ENCODE data around the gene SLC7A6OS. TPM values are rescaled to one million over a fixed set of nuclear protein-coding genes. Genes with fewer than 3 reads are reported as not detected.

The SLC7A6OS gene
- polyA plus RNA-seq, 1 donor (not counting 4 experiments of a cell fraction or from before 2014, with no cell fraction given): 12.6 TPM

DNA sequence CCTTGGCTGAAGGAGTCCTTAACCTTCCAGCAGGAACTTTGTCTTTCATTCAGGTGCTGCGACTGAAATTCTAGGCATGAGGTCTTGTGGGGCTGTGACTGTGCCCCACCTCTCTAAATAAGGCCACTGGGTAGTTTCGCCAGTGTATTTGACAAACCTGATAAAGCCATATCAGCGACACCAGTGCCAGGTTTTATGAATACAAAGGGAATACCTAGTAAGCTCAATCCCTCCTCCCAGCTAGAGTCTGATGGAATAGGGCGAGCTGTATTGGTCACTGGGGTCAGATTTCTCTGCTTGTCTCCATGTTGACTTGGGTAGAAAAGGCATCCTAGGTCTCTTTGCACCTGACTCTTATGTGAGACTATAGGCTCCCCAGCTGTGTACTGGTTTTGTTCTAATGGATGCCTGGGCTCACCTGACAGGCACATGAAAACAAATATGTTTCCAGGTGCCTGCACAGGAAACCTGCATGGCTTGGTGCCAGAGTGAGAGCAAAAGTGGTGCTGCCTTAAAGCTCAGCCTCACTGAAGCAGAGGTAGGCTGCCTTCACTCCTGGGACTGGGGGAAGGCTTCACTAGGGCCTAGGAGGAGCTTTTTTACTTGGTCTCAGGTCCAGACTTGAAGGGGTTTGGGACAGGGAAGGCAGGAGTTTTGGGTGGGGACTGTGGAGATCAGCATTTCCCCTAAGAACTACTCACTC lies 38.1 kb downstream of the SLC7A6OS start:
- no peak for DNase-seq (ENCODE audit: low read depth, low spot score)
- no peak for FAIRE-seq
- no peak overlapping the region for H3K4me3 ChIP-seq (ENCODE audit: control insufficient read depth in 2 of 3, extremely low read depth in 1 of 3, insufficient read depth in 2 of 3, low read depth in 1 of 3, low read length in 3 of 3)
- H3K27ac ChIP-seq (ENCODE audit: control insufficient read depth, insufficient read depth, low read length): no peak overlapping the region
- peaks cover 13 to 31% of the 10 kb centered on the region in 2 experiments for H3K36me3 ChIP-seq (ENCODE audit: control insufficient read depth in 2 of 2, extremely low read depth in 1 of 2, insufficient read depth in 2 of 2, low read length in 2 of 2)
- TF ChIP-seq, protein P1, sequence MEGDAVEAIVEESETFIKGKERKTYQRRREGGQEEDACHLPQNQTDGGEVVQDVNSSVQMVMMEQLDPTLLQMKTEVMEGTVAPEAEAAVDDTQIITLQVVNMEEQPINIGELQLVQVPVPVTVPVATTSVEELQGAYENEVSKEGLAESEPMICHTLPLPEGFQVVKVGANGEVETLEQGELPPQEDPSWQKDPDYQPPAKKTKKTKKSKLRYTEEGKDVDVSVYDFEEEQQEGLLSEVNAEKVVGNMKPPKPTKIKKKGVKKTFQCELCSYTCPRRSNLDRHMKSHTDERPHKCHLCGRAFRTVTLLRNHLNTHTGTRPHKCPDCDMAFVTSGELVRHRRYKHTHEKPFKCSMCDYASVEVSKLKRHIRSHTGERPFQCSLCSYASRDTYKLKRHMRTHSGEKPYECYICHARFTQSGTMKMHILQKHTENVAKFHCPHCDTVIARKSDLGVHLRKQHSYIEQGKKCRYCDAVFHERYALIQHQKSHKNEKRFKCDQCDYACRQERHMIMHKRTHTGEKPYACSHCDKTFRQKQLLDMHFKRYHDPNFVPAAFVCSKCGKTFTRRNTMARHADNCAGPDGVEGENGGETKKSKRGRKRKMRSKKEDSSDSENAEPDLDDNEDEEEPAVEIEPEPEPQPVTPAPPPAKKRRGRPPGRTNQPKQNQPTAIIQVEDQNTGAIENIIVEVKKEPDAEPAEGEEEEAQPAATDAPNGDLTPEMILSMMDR (optimal IDR thresholded peaks at IDR 0.05 in 1 of 3, IDR thresholded peaks at IDR 0.05 in 1 of 3, conservative IDR thresholded peaks at IDR 0.05 in 1 of 3; ENCODE audit: extremely low read depth in 1 of 3, insufficient read depth in 2 of 3, low read length in 3 of 3): no peak
- TF ChIP-seq EZH2 (IDR thresholded peaks at IDR 0.05; ENCODE audit: low read length): no peak
- H3K9ac ChIP-seq (ENCODE audit: control insufficient read depth, extremely low read depth, insufficient read depth, low read length): no peak overlapping the region
- no peaks in the 10 kb centered on the region for H3K27me3 ChIP-seq (ENCODE audit: control insufficient read depth, extremely low read depth, insufficient read depth, low read length)
- no peaks in the 10 kb centered on the region for H3K9me3 ChIP-seq (ENCODE audit: control insufficient read depth, low read depth, low read length)
- H4K20me1 ChIP-seq (ENCODE audit: control insufficient read depth, extremely low read depth, insufficient read depth, low read length): peaks cover 21% of the 10 kb centered on the region
- peaks cover 18% of the 10 kb centered on the region for H3K9me1 ChIP-seq (ENCODE audit: control insufficient read depth, extremely low read depth, insufficient read depth, low read length)
- peaks cover 45% of the 10 kb centered on the region for H3K4me1 ChIP-seq (ENCODE audit: control insufficient read depth, extremely low read depth, insufficient read depth, low read length)
- no peak overlapping the region for H3K4me2 ChIP-seq (ENCODE audit: control insufficient read depth, extremely low read depth, insufficient read depth, low read depth, low read length)
- H3K79me2 ChIP-seq (ENCODE audit: control insufficient read depth, insufficient read depth, low read length): peaks cover 49% of the 10 kb centered on the region
- H2AFZ ChIP-seq (ENCODE audit: control insufficient read depth, low read length): no peak overlapping the region
- dilution Hi-C loops (cut with MboI; ENCODE audit: extremely low pct_ligation_motif_present, low sequenced_read_pairs): no loop called here

DNA sequence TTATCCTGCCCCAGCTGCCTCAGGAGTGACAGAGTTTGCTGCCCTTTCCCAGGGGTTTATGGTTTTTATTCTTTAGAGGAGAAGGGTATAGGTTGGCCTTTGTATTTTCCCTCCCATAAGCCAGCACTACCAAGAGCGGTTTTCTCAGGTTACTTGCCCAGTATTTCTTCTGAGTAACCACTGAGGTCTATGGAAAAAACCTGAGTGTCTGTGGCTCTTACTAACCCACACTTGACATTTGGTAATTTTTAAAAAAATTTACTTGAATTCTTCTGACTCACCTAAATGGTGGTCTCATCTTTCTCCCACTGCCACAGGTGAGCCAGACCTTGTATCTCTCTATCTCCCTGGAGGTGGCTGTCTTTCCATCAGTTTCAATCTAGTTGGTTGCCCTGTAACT lies 40.4 kb downstream of the SLC7A6OS start:
- dilution Hi-C loops (cut with MboI; ENCODE audit: extremely low pct_ligation_motif_present, low sequenced_read_pairs): no loop called here
- DNase-seq (ENCODE audit: low read depth, low spot score): no peak

More for the DNA sequence above, 40.4 kb downstream of the SLC7A6OS start:
- Histone ChIP-seq H3K4me1 (ENCODE audit: control insufficient read depth, extremely low read depth, insufficient read depth, low read length) (peaks cover 43% of the 10 kb centered on the region), H4K20me1 (ENCODE audit: control insufficient read depth, extremely low read depth, insufficient read depth, low read length) (peaks cover 18% of the 10 kb centered on the region), H3K79me2 (ENCODE audit: control insufficient read depth, insufficient read depth, low read length) (peaks cover 65% of the 10 kb centered on the region), H3K4me3 (ENCODE audit: control insufficient read depth in 2 of 3, extremely low read depth in 1 of 3, insufficient read depth in 2 of 3, low read depth in 1 of 3, low read length in 3 of 3) (no peak overlapping the region), H3K9me1 (ENCODE audit: control insufficient read depth, extremely low read depth, insufficient read depth, low read length) (peaks cover 16% of the 10 kb centered on the region), H3K9ac (ENCODE audit: control insufficient read depth, extremely low read depth, insufficient read depth, low read length) (no peak overlapping the region), H3K4me2 (ENCODE audit: control insufficient read depth, extremely low read depth, insufficient read depth, low read depth, low read length) (no peak overlapping the region), H3K27ac (ENCODE audit: control insufficient read depth, insufficient read depth, low read length) (no peak overlapping the region), H3K36me3 (ENCODE audit: control insufficient read depth in 2 of 2, extremely low read depth in 1 of 2, insufficient read depth in 2 of 2, low read length in 2 of 2) (peaks cover 13 to 27% of the 10 kb centered on the region in 2 experiments), H3K9me3 (ENCODE audit: control insufficient read depth, low read depth, low read length) (no peaks in the 10 kb centered on the region), H3K27me3 (ENCODE audit: control insufficient read depth, extremely low read depth, insufficient read depth, low read length) (no peaks in the 10 kb centered on the region), H2AFZ (ENCODE audit: control insufficient read depth, low read length) (no peak overlapping the region)
- TF ChIP-seq EZH2 (IDR thresholded peaks at IDR 0.05; ENCODE audit: low read length): no peak
- TF ChIP-seq, protein P1 (optimal IDR thresholded peaks at IDR 0.05 in 1 of 3, IDR thresholded peaks at IDR 0.05 in 1 of 3, conservative IDR thresholded peaks at IDR 0.05 in 1 of 3; ENCODE audit: extremely low read depth in 1 of 3, insufficient read depth in 2 of 3, low read length in 3 of 3): no peak
- FAIRE-seq: no peak
